Breast epithelium (tissue), 4 donors: ENCODE measurements around the gene ERGIC3. TPM values are rescaled to one million over a fixed set of nuclear protein-coding genes. Genes with fewer than 3 reads are reported as not detected.

Experiments used
- DNase-seq, 2 donors: peaks; one replicate each; pipeline ENCODE4 v3.0.0-alpha.2; 2019; ENCODE audit warnings: low spot score in 2 of 2
- H3K27ac ChIP-seq, 2 donors: fragments of 200-600 bp; sonication (generic) in 1 of 2; one replicate each; pipeline ENCODE4 v1.5.1; 2016 to 2019; ENCODE audit warnings: mild to moderate bottlenecking in 1 of 2
- H3K27me3 ChIP-seq, 2 donors: fragments of 200-600 bp; sonication (generic) in 1 of 2; one replicate each; pipeline versions ENCODE4 v1.5.1 to v1.6.0; 2017 to 2019; ENCODE audit warnings: control low read depth in 1 of 2, mild to moderate bottlenecking in 1 of 2
- H3K36me3 ChIP-seq: fragments of 200-600 bp; one replicate; pipeline ENCODE4 v1.5.1; 2019
- H3K4me1 ChIP-seq, 2 donors: fragments of 200-600 bp; sonication (generic); one replicate each; pipeline ENCODE4 v1.5.1; 2016 to 2019; ENCODE audit warnings: control low read depth in 1 of 2
- H3K4me3 ChIP-seq, 3 donors: fragments of 200-600 bp; sonication (generic); 1 replicate in 2 of 3; 2 replicates in 1 of 3; pipeline ENCODE4 v1.5.1; 2016 to 2019; ENCODE audit warnings: mild to moderate bottlenecking in 3 of 3, moderate library complexity in 2 of 3
- H3K9me3 ChIP-seq, 2 donors: fragments of 200-600 bp; sonication (generic) in 1 of 2; one replicate each; pipeline ENCODE4 v1.5.1; 2016 to 2019; ENCODE audit warnings: control low read depth in 1 of 2
- POLR2A ChIP-seq: fragments of 450-650 bp; IDR thresholded peaks from one replicate; pipeline ENCODE4 v1.6.1; 2016; ENCODE audit warnings: antibody characterized with exemption, mild to moderate bottlenecking, moderate library complexity
- POLR2AphosphoS5 ChIP-seq, 3 donors: sonication (generic); formaldehyde crosslinking; IDR thresholded peaks; one replicate each; pipeline ENCODE4 v1.6.1; 2017; ENCODE audit warnings: antibody characterized with exemption in 3 of 3
- intact Hi-C: fragments of 100-400 bp; cut with DNase I; formaldehyde crosslinking; loops from one replicate; pipeline ENCODE4 v1.15.1; 2023; ENCODE audit warnings: low total_unique reads
- total RNA-seq, 3 donors: library from RNA; depleted of rRNA; stranded (reverse); fragments of >200 nt; gene quantifications; one replicate each; pipeline ENCODE4 v1.1.0, GENCODE V29; 2016
- TF ChIP-seq, protein P1 (sequence below), 3 donors: fragments of 450-650 bp; IDR thresholded peaks; one replicate each; pipeline ENCODE4 v1.5.1; 2016 to 2017; ENCODE audit warnings: antibody characterized with exemption in 3 of 3, mild to moderate bottlenecking in 3 of 3, moderate library complexity in 3 of 3

The ERGIC3 gene
- total RNA-seq, 3 donors from 2014 or later: 221 to 243 (median 239) TPM

DNA sequence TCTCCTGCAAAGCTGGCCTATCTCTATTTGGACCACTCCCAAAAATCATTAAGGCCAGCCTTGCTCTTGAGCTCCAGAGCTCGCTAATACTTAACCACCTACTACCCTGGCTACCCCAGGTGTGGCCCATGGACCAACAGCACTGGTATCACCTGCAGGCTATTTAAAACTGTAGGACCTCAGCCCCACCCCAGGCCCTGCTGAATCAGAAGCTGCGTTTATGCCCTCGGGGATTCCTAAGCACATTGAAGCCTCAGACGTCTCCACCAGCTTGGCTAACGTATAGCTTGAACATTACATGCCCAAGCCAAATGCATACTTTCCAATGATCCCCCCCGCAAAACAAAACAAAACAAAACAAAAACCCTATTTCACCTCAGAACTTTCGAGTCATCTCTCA lies 54.0 kb downstream of the ERGIC3 start:
- no peak for DNase-seq
- no peaks in the 10 kb centered on the region for H3K9me3 ChIP-seq
- no peaks in the 10 kb centered on the region for H3K27me3 ChIP-seq
- intact Hi-C loops: no loop called here
- no peak overlapping the region for H3K4me3 ChIP-seq
- H3K27ac ChIP-seq: no peak overlapping the region
- no peaks in the 10 kb centered on the region for H3K36me3 ChIP-seq
- TF ChIP-seq, protein P1, sequence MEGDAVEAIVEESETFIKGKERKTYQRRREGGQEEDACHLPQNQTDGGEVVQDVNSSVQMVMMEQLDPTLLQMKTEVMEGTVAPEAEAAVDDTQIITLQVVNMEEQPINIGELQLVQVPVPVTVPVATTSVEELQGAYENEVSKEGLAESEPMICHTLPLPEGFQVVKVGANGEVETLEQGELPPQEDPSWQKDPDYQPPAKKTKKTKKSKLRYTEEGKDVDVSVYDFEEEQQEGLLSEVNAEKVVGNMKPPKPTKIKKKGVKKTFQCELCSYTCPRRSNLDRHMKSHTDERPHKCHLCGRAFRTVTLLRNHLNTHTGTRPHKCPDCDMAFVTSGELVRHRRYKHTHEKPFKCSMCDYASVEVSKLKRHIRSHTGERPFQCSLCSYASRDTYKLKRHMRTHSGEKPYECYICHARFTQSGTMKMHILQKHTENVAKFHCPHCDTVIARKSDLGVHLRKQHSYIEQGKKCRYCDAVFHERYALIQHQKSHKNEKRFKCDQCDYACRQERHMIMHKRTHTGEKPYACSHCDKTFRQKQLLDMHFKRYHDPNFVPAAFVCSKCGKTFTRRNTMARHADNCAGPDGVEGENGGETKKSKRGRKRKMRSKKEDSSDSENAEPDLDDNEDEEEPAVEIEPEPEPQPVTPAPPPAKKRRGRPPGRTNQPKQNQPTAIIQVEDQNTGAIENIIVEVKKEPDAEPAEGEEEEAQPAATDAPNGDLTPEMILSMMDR (IDR thresholded peaks at IDR 0.05): no peak
- TF ChIP-seq POLR2A: no peak
- no peak for TF ChIP-seq POLR2AphosphoS5 (IDR thresholded peaks at IDR 0.05)
- H3K4me1 ChIP-seq: no peaks in the 10 kb centered on the region

DNA sequence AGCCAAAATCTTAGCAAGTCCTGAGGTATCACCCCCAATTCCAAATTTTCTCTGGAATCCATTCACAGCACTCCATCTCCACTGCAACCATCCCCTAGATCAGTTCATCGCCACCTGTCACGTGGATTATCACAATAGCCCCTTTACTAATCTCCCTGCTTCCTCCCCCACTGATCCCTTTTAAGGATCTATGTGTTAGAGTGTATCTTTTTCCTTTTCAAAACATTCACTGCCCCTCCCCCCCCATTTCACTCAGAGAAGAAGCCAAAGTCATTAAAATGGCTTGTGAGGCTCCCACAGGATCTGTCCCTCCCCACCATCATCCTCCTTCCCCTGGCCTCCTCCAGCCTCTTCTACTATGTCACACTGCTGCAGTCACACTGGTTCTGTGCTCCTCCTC lies 55.3 kb downstream of the ERGIC3 start:
- no peak overlapping the region for H3K27ac ChIP-seq
- H3K4me3 ChIP-seq: no peak overlapping the region
- H3K9me3 ChIP-seq: no peaks in the 10 kb centered on the region
- H3K4me1 ChIP-seq: no peaks in the 10 kb centered on the region
- H3K36me3 ChIP-seq: no peaks in the 10 kb centered on the region
- no peaks in the 10 kb centered on the region for H3K27me3 ChIP-seq
- TF ChIP-seq, protein P1 (IDR thresholded peaks at IDR 0.05): no peak
- TF ChIP-seq POLR2AphosphoS5 (IDR thresholded peaks at IDR 0.05) (no peak), POLR2A (no peak)
- no peak for DNase-seq
- intact Hi-C loops: no loop called here

DNA sequence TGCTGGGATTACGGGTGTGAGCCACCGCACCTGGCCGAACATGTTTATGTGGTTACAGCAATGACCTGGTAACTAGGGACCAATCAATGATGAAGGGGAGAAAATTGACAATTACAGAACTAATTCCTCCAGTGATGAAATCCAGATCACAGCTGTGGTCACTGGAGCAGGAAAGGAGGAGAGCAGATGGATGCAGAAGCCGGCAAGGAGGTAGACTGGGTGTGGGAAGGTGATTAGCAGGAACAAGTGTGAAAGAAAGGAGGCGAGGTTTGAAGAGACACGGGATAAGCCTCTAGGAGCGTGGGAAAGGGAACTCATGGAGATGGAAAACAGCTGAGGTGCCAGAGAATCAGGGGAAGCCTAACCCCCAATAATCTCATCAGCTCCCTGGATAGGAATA lies 56.6 kb downstream of the ERGIC3 start:
- TF ChIP-seq POLR2AphosphoS5 (IDR thresholded peaks at IDR 0.05): no peak
- TF ChIP-seq POLR2A: no peak
- TF ChIP-seq, protein P1 (IDR thresholded peaks at IDR 0.05): no peak
- H3K27ac ChIP-seq: no peak overlapping the region
- intact Hi-C loops: no loop called here
- no peaks in the 10 kb centered on the region for H3K36me3 ChIP-seq
- H3K27me3 ChIP-seq: no peaks in the 10 kb centered on the region
- H3K4me1 ChIP-seq: no peaks in the 10 kb centered on the region
- H3K9me3 ChIP-seq: no peaks in the 10 kb centered on the region
- no peak for DNase-seq
- H3K4me3 ChIP-seq: no peak overlapping the region

DNA sequence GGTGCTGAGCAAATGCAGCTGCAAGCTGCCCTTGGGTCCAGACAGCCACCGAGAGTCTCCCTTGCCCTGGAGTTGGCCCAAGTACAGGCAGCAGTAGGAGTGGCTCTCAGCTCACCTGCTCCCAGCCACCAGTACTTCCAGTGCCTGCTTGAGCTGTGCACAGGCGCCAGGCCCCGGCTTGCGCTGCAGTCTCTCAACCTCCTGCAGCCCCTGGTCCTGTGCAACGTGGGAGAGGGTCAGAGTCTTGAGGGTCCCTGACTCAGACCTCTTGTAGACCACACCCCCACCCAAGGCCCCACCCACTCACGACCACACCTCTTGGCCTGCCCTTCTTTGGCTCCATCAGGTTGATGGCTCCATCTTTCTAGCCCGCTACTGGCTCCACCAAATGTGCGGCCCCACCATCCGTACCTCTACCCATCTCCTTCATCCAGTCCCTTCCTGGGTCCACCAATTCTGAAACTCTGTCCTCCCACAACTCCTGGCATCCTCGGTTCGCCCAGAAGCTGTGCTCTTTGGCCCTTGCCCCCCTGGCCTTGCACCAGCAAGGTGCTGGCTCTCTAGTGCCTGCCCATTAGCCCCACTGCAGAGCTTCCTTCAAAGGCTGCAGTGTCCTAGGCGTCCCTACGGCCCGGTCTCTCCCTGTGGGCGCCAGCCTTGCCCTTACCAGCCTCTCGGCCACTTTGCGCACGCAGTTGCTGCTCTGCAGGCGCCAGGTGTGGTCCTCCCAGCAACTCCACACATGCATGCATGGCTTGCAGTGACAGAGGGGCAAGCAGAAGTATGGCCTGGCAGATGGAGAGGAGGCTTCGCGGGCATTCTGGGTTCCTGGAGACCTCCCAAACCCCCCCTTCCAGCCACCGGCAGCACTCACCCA lies 57.3 kb downstream of the ERGIC3 start:
- Histone ChIP-seq H3K9me3 (no peaks in the 10 kb centered on the region), H3K27me3 (no peaks in the 10 kb centered on the region), H3K4me3 (no peak overlapping the region), H3K36me3 (no peaks in the 10 kb centered on the region), H3K27ac (no peak overlapping the region), H3K4me1 (no peaks in the 10 kb centered on the region)
- TF ChIP-seq POLR2A (no peak), POLR2AphosphoS5 (IDR thresholded peaks at IDR 0.05) (no peak)
- TF ChIP-seq, protein P1 (IDR thresholded peaks at IDR 0.05): no peak
- DNase-seq: peak in 1 of 2 donors; percentile 28
- intact Hi-C loops: no loop called here

- DNase-seq: no peak
- Histone ChIP-seq H3K36me3 (no peaks in the 10 kb centered on the region), H3K9me3 (no peaks in the 10 kb centered on the region), H3K4me1 (no peaks in the 10 kb centered on the region), H3K4me3 (no peak overlapping the region), H3K27me3 (no peaks in the 10 kb centered on the region), H3K27ac (no peak overlapping the region)
- intact Hi-C loops: no loop called here
- TF ChIP-seq, protein P1 (IDR thresholded peaks at IDR 0.05): no peak
- no peak for TF ChIP-seq POLR2AphosphoS5 (IDR thresholded peaks at IDR 0.05)
- no peak for TF ChIP-seq POLR2A
Observed at GRCh38 chr20:35599776-35600120, 57.9 kb downstream of the ERGIC3 start.
